GM15510 (cell line): ENCODE measurements around the gene SPTBN2.

Experiments
- POLR2A ChIP-seq: IDR thresholded peaks from 3 replicates; pipeline ENCODE4 v1.6.1; 2011; ENCODE audit warnings: borderline replicate concordance; ENCODE audit not compliant: insufficient read length; ENCODE audit errors: extremely low read depth

Gene SPTBN2

GRCh38 chr11:66717925-66718319 lies 11.1 kb downstream of the SPTBN2 start:
- TF ChIP-seq POLR2A: no peak

- TF ChIP-seq POLR2A: no peak
Measured at GRCh38 chr11:66716996-66717395, 12.0 kb downstream of the SPTBN2 start.

GRCh38 chr11:66715346-66716085 lies 13.5 kb downstream of the SPTBN2 start:
- no peak for TF ChIP-seq POLR2A

DNA sequence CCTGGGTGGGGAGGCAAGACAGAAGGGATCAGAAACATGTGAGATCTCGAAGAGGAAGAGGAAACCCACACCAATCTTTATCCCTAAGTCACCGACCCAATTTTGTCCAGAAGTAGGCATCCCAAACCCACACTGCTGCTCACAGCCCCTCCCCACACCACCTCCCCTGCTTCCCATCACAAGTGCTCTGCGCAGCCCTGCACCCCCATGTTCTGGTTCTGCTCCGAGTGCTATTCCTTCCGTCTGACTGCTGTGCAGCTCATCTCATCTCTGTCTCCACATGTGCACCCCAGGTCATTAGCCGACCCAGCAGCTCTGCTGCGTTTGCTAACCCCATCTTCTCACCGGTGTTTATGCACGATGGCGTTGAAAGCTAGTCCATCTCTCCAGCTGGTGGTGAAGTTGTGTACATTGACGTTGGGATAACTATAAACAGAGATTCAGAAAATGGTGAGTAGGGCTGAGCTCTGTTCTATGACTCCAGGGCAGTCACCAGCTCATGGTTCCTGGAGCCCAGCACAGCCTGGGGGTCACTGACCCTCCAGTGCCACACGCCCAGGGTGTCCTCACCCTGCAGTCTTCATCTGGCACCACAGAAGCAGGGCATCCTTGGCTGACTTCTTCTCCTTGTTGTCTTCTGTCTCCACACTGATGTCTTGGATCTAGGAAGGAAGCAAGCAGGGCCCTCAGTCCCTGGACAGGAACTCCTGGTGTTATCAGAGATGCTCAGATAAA lies 15.1 kb downstream of the SPTBN2 start:
- TF ChIP-seq POLR2A: no peak

GRCh38 chr11:66710384-66710930 lies 18.6 kb downstream of the SPTBN2 start:
- TF ChIP-seq POLR2A: no peak

- no peak for TF ChIP-seq POLR2A
Measured at GRCh38 chr11:66708701-66709100, 20.3 kb downstream of the SPTBN2 start.

GRCh38 chr11:66708094-66708493 lies 20.9 kb downstream of the SPTBN2 start:
- no peak for TF ChIP-seq POLR2A

DNA sequence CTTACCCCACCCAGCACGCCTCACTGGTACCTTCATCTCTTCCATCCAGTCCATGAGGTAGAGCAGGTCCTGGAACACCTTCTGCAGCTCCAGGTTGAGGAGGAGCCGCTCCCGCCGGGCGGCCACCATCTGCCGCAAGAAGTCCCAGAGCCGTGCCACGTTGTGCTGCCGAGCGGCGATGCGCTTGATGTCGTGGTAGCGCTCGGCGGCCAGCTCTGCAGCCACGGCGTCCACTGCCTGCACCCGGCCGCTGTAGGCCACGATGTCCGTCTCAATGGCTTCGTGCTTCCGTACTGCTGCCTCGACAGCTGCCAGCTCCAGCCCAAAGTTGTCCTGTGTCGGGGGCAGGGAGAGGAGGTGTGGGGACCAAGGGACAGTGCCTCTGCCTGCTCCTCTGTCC lies 21.5 kb downstream of the SPTBN2 start:
- TF ChIP-seq POLR2A: no peak

GRCh38 chr11:66706989-66707388 lies 22.0 kb downstream of the SPTBN2 start:
- TF ChIP-seq POLR2A: no peak

GRCh38 chr11:66705587-66706335 lies 23.3 kb downstream of the SPTBN2 start:
- TF ChIP-seq POLR2A: no peak

GRCh38 chr11:66704659-66705360 lies 24.2 kb downstream of the SPTBN2 start:
- no peak for TF ChIP-seq POLR2A

GRCh38 chr11:66701432-66702240 lies 27.4 kb downstream of the SPTBN2 start:
- TF ChIP-seq POLR2A: no peak

DNA sequence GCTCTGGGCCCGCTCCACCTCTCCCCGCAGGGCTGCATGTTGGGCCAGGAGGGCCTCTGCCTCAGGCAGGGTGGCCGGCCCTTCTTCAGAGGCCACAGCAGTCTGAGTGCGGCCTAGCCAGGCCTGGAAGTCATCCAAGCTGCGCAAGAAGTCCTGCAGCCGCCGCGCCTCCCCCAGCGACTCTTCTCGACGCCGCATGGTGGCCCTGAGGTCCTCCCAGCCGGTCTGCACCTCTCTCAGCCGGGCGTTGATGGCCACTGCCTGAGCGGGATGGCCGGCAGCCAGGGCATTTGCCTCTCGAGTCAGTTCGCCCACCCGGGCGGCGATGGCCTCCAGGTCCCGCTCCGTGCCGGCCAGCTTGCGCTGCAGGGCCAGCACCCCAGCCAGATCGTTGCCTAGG lies 28.3 kb downstream of the SPTBN2 start:
- TF ChIP-seq POLR2A: no peak

GRCh38 chr11:66700337-66700736 lies 28.7 kb downstream of the SPTBN2 start:
- no peak for TF ChIP-seq POLR2A
